Suprapubic skin (tissue), 4 donors: Measurements from ENCODE around the gene DBNDD1.

ENCODE experiments used
- POLR2A ChIP-seq, 2 donors: fragments of 450-650 bp; IDR thresholded peaks; one replicate each; pipeline ENCODE4 v1.6.1; 2017; ENCODE audit warnings: antibody characterized with exemption in 2 of 2, mild to moderate bottlenecking in 2 of 2, moderate library complexity in 2 of 2
- POLR2AphosphoS5 ChIP-seq, 3 donors: sonication (generic); formaldehyde crosslinking; IDR thresholded peaks; one replicate each; pipeline ENCODE4 v1.6.1; 2017; ENCODE audit warnings: antibody characterized with exemption in 3 of 3
- TF ChIP-seq, protein P1 (sequence below), 2 donors: fragments of 200-600 bp in 1 of 2; fragments of 450-650 bp in 1 of 2; sonication (generic) in 1 of 2; IDR thresholded peaks; one replicate each; pipeline ENCODE4 v1.5.1; 2016 to 2019; ENCODE audit warnings: antibody characterized with exemption in 2 of 2, mild to moderate bottlenecking in 1 of 2, moderate library complexity in 1 of 2

DNA sequence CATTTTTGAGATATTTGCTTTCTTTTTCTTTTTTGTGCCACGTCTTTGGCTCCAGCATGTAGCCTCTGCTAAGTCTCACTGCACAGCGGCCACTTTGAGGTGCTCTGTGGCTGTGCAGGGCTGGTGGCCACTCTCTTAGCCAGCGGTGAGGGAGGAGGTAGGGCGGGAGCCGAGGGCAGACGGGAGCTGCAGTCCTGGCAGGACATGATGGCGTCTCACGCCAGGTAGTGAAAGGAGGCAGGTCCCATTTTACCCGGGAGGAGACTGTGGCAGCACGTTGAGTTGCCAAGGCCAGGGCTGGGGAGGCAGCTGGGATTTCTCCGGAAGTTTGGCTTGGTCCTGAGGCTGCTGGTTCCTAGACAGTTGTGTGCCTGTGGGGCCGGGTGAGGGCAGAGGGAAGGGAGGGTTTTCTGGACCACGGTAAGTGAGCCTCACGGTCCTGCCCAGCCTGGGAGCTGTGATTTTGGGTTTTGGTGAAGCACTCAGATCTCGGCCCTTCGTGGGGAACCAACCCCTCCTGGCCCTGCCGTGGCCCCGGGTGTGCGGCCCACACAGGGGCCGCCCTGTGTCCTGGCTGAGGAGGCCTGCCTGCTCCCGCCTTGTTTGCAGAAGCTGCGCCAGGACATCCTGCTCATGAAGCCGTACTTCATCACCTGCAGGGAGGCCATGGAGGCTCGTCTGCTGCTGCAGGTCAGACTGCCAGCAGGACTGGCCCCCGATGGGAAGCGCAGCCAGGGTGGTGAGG, 56.3 kb downstream of the DBNDD1 start:
- TF ChIP-seq, protein P1, sequence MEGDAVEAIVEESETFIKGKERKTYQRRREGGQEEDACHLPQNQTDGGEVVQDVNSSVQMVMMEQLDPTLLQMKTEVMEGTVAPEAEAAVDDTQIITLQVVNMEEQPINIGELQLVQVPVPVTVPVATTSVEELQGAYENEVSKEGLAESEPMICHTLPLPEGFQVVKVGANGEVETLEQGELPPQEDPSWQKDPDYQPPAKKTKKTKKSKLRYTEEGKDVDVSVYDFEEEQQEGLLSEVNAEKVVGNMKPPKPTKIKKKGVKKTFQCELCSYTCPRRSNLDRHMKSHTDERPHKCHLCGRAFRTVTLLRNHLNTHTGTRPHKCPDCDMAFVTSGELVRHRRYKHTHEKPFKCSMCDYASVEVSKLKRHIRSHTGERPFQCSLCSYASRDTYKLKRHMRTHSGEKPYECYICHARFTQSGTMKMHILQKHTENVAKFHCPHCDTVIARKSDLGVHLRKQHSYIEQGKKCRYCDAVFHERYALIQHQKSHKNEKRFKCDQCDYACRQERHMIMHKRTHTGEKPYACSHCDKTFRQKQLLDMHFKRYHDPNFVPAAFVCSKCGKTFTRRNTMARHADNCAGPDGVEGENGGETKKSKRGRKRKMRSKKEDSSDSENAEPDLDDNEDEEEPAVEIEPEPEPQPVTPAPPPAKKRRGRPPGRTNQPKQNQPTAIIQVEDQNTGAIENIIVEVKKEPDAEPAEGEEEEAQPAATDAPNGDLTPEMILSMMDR (IDR thresholded peaks at IDR 0.05), result no peak
- TF ChIP-seq POLR2A (IDR thresholded peaks at IDR 0.05), result no peak
- TF ChIP-seq POLR2AphosphoS5 (IDR thresholded peaks at IDR 0.05), result no peak
